Activated T-cell treated with anti-CD3 and anti-CD28 coated beads for 24 hours (primary cell): ENCODE measurements around the gene ZYX.

ENCODE experiments used
- DNase-seq: peaks from one replicate; pipeline ENCODE4 v3.0.0-alpha.2; 2020; ENCODE audit warnings: low read depth

Gene ZYX, protein sequence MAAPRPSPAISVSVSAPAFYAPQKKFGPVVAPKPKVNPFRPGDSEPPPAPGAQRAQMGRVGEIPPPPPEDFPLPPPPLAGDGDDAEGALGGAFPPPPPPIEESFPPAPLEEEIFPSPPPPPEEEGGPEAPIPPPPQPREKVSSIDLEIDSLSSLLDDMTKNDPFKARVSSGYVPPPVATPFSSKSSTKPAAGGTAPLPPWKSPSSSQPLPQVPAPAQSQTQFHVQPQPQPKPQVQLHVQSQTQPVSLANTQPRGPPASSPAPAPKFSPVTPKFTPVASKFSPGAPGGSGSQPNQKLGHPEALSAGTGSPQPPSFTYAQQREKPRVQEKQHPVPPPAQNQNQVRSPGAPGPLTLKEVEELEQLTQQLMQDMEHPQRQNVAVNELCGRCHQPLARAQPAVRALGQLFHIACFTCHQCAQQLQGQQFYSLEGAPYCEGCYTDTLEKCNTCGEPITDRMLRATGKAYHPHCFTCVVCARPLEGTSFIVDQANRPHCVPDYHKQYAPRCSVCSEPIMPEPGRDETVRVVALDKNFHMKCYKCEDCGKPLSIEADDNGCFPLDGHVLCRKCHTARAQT

DNA sequence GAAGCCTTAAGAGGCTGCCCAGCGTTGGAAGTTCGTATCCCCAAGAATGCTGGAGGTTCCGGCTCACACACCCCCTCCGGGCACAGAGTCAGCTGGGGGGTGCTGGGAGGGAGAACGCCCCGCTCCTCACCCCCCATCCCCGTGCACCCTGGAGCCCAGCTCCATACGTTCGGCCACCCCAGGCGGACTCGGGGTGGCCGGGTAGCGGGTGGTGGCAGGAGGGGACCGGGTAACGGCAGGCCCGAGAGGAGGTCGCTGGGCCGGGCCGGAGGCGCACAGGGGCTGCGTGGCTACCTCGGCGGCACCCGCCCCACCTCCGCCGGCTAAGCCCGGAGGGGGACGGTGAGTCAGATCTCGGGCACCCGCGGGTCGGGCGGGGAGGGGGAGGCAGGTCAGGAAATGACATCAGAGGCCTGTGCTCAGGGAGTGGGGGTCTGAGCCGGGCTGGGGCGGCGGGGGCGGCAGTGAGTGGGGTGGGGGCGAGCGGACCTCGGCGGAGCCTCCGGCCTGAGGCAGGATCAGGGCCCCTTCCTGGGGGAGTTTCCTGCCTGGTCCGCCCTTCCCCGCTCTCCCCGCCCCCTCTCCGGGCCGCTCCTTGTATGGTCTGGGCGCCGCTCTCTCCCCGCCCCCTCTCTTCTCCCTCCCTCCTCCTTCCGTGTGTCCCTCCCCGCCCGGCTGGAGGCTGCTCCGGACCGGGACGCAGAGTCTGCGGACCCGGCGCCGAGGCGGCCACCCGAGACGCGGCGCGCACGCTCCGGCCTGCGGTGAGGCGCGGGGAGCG is at the start of gene ZYX:
Gene ZYX (plus strand): TSS at position 700 of the 781 bp plus-strand sequence. CDS start 227 bp downstream, outside the sequence.
- peak; percentile 78 for DNase-seq

DNA sequence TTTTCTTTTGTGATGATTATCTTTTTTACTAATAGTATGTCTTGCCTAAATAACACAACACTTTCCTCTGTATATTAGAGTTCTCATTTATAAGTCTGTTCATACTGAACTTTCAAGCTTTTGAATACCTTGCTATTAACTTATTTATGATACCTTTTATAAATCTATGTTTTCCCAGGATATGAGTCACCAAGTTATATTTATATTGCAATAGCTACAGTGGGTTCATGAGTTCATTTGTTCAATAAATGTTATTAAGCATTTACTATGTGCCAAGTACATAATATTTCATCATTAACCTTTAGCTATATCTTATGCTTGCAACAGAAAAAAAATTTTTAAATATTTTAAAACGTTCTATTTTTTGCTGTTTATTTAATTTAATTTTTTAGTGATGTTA is 46.9 kb upstream of the ZYX start:
- no peak for DNase-seq

DNA sequence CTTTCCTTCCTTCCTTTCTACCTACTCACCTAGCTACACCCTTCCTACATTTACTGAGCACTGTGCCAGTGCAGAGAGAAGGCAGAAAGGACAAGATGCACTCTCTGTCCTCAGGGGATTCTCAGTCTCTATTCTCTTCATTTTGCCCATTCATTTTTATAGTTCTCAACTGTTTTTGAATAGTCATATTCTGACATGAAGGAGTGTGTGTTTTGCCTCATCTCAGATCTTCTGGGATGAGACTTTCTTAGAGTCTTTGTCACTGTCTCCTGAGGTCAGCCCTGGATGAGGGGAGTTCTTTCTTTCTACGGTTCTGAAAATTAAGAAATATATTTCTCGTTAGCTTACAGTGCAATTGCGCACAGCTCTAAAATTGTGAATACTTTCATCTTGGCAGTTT is 43.9 kb upstream of the ZYX start:
- no peak for DNase-seq

DNA sequence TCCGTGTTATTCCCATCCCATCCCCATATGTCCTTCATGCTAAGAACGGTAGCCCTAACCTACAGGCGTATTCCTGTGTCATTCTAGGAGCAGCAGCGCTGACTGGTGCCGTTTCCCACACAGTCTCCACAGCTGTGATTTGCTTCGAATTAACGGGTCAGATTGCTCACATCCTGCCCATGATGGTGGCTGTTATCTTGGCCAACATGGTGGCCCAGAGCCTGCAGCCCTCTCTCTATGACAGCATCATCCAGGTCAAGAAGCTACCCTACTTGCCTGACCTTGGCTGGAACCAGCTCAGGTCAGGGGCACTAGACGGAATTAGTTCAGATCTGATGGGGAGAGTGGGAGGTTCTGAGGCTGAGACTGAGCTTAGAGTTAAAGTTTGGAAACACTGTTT is 39.3 kb upstream of the ZYX start:
- no peak for DNase-seq

DNA sequence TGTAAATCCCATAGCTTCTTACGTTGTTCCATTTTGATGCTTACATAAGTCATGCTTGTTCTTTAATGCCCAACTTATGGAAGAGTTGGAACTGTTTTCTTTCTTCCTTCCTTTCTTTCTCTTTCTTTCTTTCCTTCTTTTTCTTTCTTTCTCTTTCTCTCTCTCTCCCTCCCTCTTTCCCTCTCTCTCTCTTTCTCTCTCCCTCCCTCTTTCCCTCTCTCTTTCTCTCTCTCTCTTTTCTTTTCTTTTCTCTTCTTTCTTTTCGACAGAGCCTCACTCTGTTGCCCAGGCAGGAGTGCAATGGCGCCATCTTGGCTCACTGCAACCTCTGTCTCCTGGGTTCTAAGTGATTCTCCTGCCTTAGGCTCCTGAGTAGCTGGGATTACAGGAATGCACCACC is 37.5 kb upstream of the ZYX start:
- no peak for DNase-seq

DNA sequence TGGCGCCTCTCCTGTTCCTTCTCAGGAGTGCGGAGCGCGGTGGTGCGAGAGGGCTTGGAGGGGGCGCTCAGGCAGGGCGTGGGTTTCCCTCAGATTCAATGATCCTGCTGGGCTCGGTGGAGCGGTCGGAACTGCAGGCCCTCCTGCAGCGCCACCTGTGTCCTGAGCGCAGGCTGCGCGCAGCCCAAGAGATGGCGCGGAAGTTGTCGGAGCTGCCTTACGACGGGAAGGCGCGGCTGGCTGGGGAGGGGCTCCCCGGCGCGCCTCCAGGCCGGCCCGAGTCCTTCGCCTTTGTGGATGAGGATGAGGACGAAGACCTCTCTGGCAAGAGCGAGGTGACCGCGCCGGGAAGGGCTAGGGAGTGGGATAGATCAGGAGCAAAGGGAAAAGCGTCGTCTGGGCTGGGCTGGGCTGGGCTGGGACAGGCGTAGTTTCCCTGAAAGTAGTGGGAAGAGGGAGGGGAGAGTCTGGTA is 35.7 kb upstream of the ZYX start:
- DNase-seq: peak; percentile 59

DNA sequence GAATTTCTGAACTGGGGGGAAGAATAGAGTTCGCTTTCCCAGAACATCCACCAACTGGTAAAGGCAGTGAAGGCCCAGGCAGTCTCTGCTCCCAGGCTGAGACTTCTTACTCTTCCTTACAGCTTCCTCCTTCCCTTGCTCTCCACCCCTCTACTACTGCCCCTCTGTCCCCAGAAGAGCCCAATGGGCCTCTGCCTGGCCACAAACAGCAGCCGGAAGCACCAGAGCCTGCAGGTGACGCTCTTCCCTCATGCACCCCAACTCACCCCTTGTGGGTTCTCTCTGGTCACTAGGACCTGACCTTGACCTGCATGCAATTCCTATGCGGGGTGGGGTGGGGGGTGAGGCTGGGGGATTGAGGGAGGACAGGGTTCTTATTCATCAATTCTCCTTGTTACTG is 35.1 kb upstream of the ZYX start:
- DNase-seq: no peak

DNA sequence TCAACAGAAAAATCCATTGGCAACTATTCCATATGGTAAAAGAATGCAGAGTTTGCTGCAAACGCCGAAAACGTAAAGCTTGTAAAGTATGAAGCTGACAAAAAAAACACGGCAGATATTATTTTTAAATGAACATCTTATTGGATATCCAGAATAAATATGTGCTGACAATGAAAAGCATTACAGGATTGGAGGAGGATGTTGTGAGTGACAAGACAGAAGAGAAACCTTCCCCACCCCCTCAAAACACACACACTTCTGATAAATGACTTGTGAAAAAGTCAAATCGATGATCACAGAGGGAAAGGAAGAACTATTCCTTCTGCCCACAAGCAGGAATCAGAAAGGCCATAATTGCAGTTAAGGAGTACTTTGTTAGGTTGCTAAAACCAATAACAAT is 33.2 kb upstream of the ZYX start:
- DNase-seq: no peak

DNA sequence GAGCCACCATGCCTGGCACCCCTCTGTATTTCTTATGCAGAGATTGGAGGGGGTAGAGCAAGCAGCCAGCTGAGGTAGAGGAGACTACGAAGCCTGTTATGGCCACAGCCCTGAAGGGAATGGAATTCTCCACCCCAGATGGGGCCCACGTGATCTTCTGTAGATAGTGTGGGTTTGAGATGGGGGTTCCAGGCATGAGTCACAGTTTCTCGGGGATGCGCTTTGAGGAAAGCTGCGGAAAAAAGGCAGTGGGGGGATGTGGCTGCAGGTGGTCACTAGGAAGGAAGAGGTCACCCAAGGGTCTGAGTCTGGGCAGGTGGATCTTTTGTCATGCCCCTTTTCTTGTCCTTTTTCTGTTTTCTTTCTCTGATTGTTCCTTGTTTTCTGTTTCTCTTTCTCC is 30.1 kb upstream of the ZYX start:
- no peak for DNase-seq

DNA sequence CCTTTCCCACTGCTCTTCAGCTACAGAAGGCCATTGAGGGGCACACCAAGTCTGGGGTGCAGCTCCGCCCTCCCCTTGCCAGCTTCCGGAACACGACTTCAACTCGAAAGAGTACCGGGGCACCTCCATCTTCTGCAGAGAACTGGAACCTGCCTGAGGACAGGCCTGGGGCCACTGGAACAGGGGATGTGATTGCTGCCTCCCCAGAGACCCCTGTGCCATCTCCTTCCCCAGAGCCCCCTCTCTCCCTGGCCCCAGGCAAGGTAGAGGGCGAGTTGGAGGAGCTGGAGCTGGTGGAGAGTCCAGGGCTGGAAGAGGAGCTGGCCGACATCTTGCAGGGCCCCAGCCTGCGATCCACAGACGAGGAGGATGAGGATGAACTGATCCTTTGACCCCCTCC is 29.6 kb upstream of the ZYX start:
- DNase-seq: no peak

DNA sequence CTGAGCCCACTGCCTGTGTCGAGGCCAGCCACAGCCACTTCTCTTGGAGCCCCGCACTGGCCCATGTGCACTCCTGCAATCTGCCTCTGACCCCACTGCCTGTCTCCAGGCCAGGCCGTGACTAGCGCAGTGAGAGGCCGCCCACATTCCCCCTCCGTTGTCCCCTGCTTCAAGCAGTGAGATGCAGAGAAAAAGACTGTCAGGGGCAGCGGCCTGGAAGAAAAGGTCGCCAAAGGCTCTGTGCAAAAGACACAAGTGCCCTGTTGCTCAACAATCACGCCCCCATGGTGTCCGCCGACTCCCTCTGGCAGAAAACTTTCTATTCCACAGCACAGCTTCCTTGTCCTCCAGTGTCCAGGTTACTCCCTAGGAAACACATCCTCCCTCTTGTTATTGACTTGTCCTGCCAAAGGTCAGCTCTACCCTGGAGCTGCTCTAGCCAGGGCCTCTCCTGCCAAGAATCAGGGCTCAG is 28.6 kb upstream of the ZYX start:
- DNase-seq: no peak

DNA sequence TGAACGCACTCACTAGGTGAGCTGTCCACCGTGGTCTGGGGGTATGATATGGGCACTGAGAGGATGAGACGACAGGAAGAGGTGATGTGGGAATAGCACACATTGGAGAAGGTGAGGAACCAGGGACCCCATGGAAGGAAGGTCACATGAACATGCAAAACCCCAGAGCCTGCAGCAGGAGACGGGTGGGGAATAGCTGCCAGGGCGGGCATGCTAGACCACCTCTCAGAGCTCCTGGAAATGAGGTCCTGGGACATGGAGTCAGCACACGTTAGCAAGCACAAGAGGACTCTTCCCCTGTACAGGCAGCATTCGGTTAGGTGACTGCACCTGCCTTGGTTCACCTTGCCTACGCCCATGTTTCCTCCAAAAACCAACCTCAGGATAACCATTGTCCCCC is 26.8 kb upstream of the ZYX start:
- no peak for DNase-seq

DNA sequence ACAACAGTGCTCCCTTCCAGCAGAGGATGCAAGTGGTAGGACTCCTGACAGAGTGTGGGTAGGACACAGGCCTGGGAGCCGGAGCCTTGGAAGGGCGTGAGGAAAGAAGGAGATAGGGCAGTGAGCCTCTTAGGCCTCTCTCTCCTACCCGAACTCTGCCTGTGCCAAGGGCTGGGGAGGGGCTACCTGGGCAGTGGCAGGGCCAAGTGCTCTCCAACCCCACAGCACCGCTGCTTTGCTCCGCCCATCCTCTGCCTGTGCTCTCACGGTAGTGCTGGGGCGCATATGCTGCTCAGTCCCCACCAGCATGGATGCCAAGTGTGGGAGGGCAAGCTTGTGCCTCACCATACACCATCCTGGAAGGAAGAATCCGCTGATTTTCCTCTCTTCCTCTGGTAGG is 26.2 kb upstream of the ZYX start:
- DNase-seq: no peak

DNA sequence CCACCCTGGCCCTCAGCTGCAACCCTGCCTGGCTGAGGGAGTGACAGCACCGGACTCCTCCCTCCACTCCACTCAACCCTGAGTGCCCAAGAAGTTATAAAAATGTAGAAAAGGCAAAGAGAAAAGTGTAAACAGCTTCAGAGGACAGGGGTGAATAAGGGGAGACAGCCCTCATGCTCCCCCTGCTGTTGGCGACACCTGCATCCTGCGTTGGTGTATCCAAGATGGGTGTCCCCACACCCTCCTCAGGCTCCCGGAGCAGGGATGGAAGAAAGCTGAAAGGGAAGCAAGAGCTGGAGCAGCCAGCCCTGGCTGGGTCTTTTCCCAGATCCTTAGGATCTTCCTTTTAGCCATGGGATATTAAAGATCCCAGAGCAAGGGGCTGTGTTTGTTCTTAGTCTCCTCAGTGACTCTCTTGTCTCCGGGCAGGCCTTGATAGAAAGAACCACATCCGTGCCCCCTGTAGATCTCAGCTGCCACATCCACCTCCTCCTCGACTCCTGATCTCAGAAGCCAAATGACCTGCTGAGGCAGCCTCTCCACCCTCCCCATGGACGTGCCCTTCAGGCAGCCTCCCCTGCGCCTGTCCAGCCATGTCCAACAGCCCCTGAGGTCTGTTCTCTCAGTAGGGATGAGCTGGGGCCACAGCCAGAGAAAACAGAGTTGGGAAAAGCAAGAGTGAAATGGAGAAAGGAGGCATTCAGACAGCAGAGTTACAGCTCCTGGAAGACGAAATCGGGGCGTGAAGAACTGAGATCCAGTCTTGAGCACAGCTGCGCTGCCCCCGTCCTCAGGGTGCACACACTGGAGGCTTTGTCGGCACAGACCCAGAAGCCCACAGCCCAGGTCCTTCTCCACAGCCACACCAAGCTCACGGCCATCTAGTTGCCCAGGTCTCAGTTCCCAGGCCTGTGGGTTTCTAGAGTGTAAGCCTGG is 25.4 kb upstream of the ZYX start:
- DNase-seq: no peak

DNA sequence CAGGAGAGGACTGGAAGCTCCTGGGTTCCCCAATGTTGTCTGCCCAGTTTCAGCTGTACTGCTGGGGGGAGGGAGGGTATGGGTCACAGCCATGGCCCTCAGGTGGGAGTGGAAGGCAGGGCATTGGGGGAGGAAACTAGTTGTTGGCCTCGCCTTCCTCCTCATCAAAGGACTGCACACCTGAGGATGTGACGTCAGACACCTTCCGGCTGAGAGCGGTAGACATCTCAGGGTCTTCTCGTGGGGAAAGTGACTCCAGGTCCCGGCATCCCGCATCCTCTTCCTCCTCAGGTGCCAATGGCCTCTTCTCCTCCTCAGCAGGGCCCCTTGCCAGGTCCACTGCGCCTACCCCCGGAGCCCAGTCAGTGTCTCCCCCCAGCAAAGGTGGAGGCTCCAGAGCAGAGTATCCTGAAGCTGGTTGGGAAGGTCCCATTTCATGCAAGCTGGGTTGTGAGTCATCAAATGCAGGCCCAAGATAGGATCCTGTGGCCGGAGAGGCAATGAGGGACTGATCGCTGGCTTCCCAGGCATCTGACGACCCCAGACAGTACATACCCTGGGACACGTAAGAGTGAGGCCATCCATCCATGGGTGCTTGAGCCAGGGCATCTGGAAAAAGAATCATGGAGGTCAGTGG is 24.6 kb upstream of the ZYX start:
- no peak for DNase-seq

DNA sequence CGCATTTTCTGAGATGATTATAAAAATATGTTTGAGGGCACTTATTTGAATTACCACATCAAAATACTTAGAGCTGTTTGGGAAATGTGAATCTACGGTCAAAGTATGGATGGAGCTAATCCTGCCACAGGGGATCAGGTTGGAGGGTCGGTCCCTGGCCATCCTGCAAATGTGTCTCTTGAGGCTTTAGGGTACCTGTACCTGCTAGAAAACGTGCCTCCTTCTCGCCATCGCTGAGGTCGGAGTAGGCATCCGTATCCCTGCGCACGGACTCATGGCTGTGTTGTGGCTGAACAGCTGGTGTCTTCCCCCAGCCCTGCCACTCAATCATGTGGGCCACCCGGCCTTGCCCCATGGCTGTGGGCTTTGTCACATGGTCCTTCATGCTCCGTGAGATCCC is 22.5 kb upstream of the ZYX start:
- no peak for DNase-seq

DNA sequence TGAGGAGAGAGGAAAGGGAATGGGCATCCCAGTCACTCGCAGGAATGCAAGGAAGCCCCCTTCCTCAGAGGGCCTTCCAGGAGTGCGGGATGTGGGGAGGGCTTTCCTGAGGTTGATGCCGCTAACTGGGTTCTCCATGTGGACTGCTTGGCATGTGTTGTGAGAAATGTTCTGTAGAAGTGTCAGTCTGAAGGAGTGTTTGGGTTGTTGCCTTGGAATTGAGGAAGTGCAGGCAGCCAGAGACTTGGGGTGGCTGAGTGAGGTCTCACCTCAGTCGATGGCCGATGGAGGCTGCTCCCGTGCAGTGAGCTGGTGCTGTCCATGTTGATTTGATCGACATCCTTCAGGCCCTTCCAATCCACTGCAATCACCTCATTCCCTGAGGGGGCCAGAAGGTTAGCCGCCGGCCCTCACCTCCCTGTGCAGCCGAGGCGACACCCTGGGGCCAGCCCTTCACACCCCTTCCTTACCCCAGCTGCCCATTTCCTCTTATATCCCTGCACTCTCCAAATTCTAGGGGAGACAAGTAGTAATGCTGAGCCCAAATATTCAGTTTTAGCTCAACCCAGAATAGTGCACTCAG is 21.3 kb upstream of the ZYX start:
- no peak for DNase-seq

DNA sequence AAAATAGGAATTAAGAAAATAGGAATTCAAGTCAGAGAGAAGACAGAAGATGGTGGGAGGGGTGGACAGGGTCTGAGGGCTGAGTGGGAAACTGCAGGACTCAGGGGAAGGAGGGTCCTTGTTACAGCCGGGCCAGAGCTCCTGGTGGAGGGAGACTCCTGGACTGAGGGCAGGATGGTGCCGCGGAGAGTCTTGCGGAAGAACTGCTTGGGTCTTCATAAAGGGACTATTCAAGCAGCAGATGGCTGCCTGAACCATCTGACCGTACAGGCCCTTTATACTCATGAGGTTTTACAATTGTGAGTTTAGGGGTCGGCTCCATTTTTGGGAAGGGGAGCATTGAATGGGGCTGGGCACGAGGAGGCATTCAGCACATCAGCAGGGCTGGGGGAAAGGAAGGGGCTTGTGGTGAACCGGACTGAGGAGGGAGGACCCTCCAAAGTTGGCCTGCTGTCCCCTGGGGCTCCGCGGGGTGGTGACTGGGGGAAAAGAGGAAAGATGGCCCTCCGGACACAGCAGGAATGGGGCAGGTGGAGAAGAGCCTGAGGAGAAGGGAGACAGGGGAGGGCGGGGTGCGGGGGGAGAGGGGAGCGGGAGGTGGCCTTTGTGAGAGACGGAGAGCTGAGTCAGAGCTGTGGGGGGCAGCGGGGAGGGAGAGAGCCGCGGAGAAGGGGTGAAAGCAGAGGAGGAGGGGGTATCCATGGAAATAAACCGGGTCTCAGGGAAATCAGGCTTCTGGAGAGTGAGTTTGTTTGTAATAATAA is 20.2 kb upstream of the ZYX start:
- DNase-seq: no peak

DNA sequence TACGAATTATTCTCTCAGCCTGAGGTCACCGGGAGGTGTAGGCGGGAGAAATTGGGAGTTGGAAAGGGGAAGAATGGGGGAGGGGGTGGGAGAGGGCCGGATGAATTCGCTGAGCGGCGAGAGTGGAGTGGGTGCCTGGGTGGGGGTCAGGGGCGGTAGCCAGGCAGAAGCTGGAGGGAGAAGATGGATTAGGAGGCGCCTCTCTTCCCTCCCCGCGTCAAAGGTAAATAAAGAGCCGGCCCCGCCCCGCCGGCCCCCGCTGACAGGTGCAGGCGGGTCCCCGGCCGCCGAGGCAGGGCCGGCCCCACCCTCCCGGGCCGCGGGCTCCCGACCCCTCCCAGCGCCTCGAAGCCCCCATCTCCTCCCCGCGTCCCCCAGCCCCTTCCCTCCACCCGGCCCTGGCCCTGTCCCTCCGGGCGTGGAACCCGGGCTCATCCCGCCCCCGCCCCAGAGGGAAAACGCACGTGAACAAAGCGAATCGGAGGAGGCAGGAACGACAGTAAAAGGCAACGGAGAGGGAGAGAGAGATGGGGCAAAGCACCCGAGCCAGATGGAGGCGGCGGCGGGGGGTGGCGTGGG is 19.5 kb upstream of the ZYX start:
- no peak for DNase-seq
